HepG2 (cell line): ENCODE data around the gene OR8B12.

Experiments used
- BCL6 ChIP-seq: IDR thresholded peaks from 2 replicates; pipeline ENCODE4 v1.6.1; 2016; ENCODE audit warnings: missing genetic modification reagents, missing compliant biosample characterization
- CTCF ChIP-seq: sonication (generic); formaldehyde crosslinking; IDR thresholded peaks from 2 replicates; pipeline ENCODE4 v1.5.0; 2020; ENCODE audit warnings: mild to moderate bottlenecking, missing genetic modification reagents, moderate library complexity
- EP300 ChIP-seq, 3 experiments: sonication (generic) in 1 of 3; formaldehyde crosslinking in 1 of 3; IDR thresholded peaks; 2 replicates each; pipeline versions ENCODE4 v1.5.1 to v1.6.1; 2011 to 2020; ENCODE audit warnings: low read depth in 2 of 3, low read length in 2 of 3, borderline replicate concordance in 1 of 3, improper control_type of control experiment in 1 of 3, mild to moderate bottlenecking in 1 of 3, missing genetic modification reagents in 1 of 3, moderate library complexity in 1 of 3
- JUND ChIP-seq: sonication (generic); formaldehyde crosslinking; IDR thresholded peaks from 2 replicates; pipeline ENCODE4 v1.8.0; 2022; ENCODE audit warnings: mild to moderate bottlenecking, missing genetic modification reagents
- MAX ChIP-seq: IDR thresholded peaks from 2 replicates; pipeline ENCODE4 v1.6.1; 2012; ENCODE audit warnings: inconsistent platforms
- NFE2L2 ChIP-seq: fragments of 150-350 bp; IDR thresholded peaks from 2 replicates; pipeline ENCODE4 v1.6.1; 2014; ENCODE audit warnings: low read length
- SIN3A ChIP-seq: IDR thresholded peaks from 2 replicates; pipeline ENCODE4 v1.6.1; 2011; ENCODE audit warnings: low read depth, mild to moderate bottlenecking, control low read depth, low read length, borderline replicate concordance
- ZSCAN25 ChIP-seq: sonication (generic); formaldehyde crosslinking; IDR thresholded peaks from 2 replicates; pipeline ENCODE4 v1.8.0; 2022; ENCODE audit warnings: mild to moderate bottlenecking, missing genetic modification reagents

GRCh38 chr11:124499711-124500110 is 43.7 kb downstream of the OR8B12 start:
- TF ChIP-seq BCL6 = no peak
- no peak for TF ChIP-seq JUND (CRISPR knock-in tag)
- no peak for TF ChIP-seq NFE2L2
- no peak for TF ChIP-seq ZSCAN25 (CRISPR knock-in tag)
- no peak for TF ChIP-seq MAX
- no peak for TF ChIP-seq EP300 (IDR thresholded peaks at IDR 0.05; ENCODE audit: low read depth in 2 of 2, low read length in 2 of 2)
- TF ChIP-seq EP300 (CRISPR knock-in tag; IDR thresholded peaks at IDR 0.05; ENCODE audit: borderline replicate concordance) = no peak
- no peak for TF ChIP-seq CTCF (CRISPR knock-in tag)
- TF ChIP-seq SIN3A = no peak
